Epidermal melanocyte (primary cell): ENCODE measurements around the gene PEX6.
"Not testable (repeated sequence)": the region's sequence is repeated elsewhere in the genome, so short reads cannot be mapped to it uniquely, and the experiment has no call there.

ENCODE experiments used
- DNase-seq: peaks from one replicate; pipeline ENCODE4 v3.0.0; 2011; ENCODE audit warnings: low spot score; ENCODE audit not compliant: insufficient read length

Gene PEX6

GRCh38 chr6:42963855-42964605, 15.0 kb downstream of the PEX6 start:
- no peak for DNase-seq

- DNase-seq: no peak
Measured at GRCh38 chr6:42963179-42963854, 15.7 kb downstream of the PEX6 start.

- DNase-seq: no peak
Measured at GRCh38 chr6:42962502-42963178, 16.3 kb downstream of the PEX6 start.

GRCh38 chr6:42962096-42962495, 16.9 kb downstream of the PEX6 start:
- DNase-seq: no peak

- DNase-seq: no peak
Measured at GRCh38 chr6:42961020-42961470, 17.9 kb downstream of the PEX6 start.

- no peak for DNase-seq
Measured at GRCh38 chr6:42960243-42961019, 18.6 kb downstream of the PEX6 start, which contains the start of gene GNMT. TSS of gene GNMT (plus strand) at chr6:42960754. CDS start at chr6:42960768, 14 bp downstream.

GRCh38 chr6:42959917-42960242, 19.1 kb downstream of the PEX6 start:
- DNase-seq: no peak

- no peak for DNase-seq
Measured at GRCh38 chr6:42958125-42958524, 20.9 kb downstream of the PEX6 start.

- not testable (repeated sequence) for DNase-seq
Measured at GRCh38 chr6:42954405-42954804, 24.6 kb downstream of the PEX6 start.

- no peak for DNase-seq
Measured at GRCh38 chr6:42952389-42952788, 26.6 kb downstream of the PEX6 start.

- no peak for DNase-seq
Measured at GRCh38 chr6:42947950-42948349, 31.0 kb downstream of the PEX6 start.

- no peak for DNase-seq
Measured at GRCh38 chr6:42942444-42942843, 36.5 kb downstream of the PEX6 start.

GRCh38 chr6:42941356-42941755, 37.6 kb downstream of the PEX6 start:
- DNase-seq: not testable (repeated sequence)

GRCh38 chr6:42940493-42941045, 38.4 kb downstream of the PEX6 start:
- no peak for DNase-seq

- DNase-seq: no peak
Measured at GRCh38 chr6:42939810-42940167, 39.2 kb downstream of the PEX6 start.

- DNase-seq: no peak
Measured at GRCh38 chr6:42938987-42939809, 39.8 kb downstream of the PEX6 start.

GRCh38 chr6:42938428-42938796, 40.6 kb downstream of the PEX6 start:
- DNase-seq: no peak

- no peak for DNase-seq
Measured at GRCh38 chr6:42937548-42938427, 41.2 kb downstream of the PEX6 start.

- DNase-seq: no peak
Measured at GRCh38 chr6:42936398-42936797, 42.6 kb downstream of the PEX6 start.

- no peak for DNase-seq
Measured at GRCh38 chr6:42935322-42935721, 43.7 kb downstream of the PEX6 start.
